Measurements from ENCODE around the gene RNF135. TPM values are rescaled to one million over a fixed set of nuclear protein-coding genes. Genes with fewer than 3 reads are reported as not detected.
"Not testable (repeated sequence)": the region's sequence is repeated elsewhere in the genome, so short reads cannot be mapped to it uniquely, and the experiment has no call there.

The RNF135 gene
- total and polyA plus RNA-seq, 10 donors: 20.1 to 43.6 (median 34.2) TPM

DNA sequence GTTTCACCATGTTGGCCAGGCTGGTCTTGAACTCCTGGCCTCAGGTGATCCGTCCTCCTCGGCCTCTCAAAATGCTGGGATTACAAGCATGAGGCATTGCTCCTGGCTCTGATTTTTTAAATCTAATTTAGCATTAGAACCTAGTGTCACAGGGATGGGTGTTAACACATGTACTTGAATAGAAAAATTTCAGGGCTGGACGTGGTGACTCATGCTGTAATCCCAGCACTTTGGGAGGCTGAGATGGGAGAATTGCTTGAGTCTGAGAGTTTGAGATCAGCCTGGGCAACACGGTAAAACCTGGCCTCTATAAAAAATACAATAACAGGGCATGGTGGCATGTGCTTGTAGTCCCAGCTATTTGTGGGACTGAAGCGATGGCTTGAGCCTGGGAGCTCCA, 6.0 kb upstream of the RNF135 start:
- intact Hi-C loops (cut with DNase I; ENCODE audit: low total_unique reads): loop anchor here (5.0 kb wide), 1 partner anchor 58 kb away; the partner anchor contains the start of gene TEFM
- TF ChIP-seq, protein P1, sequence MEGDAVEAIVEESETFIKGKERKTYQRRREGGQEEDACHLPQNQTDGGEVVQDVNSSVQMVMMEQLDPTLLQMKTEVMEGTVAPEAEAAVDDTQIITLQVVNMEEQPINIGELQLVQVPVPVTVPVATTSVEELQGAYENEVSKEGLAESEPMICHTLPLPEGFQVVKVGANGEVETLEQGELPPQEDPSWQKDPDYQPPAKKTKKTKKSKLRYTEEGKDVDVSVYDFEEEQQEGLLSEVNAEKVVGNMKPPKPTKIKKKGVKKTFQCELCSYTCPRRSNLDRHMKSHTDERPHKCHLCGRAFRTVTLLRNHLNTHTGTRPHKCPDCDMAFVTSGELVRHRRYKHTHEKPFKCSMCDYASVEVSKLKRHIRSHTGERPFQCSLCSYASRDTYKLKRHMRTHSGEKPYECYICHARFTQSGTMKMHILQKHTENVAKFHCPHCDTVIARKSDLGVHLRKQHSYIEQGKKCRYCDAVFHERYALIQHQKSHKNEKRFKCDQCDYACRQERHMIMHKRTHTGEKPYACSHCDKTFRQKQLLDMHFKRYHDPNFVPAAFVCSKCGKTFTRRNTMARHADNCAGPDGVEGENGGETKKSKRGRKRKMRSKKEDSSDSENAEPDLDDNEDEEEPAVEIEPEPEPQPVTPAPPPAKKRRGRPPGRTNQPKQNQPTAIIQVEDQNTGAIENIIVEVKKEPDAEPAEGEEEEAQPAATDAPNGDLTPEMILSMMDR (IDR thresholded peaks at IDR 0.05 in 8 of 11, conservative IDR thresholded peaks at IDR 0.05 in 3 of 11): no peak
- no peak for TF ChIP-seq POLR2A (IDR thresholded peaks at IDR 0.05)
- TF ChIP-seq POLR2AphosphoS5 (IDR thresholded peaks at IDR 0.05): no peak
- no peak overlapping the region for H3K27ac ChIP-seq
- H3K9me3 ChIP-seq: no peaks in the 10 kb centered on the region
- WGBS, 5 donors: 86 to 96% (median 94%) methylated on average over 5 of the region's 5 CpGs
- peaks cover 16 to 54% (median 49%) of the 10 kb centered on the region in 6 donors for H3K4me1 ChIP-seq
- no peaks in the 10 kb centered on the region for H3K36me3 ChIP-seq
- H3K27me3 ChIP-seq (replicated peaks in 1 of 7): no peaks in the 10 kb centered on the region
- H3K4me3 ChIP-seq: no peak overlapping the region
- no peak for DNase-seq

DNA sequence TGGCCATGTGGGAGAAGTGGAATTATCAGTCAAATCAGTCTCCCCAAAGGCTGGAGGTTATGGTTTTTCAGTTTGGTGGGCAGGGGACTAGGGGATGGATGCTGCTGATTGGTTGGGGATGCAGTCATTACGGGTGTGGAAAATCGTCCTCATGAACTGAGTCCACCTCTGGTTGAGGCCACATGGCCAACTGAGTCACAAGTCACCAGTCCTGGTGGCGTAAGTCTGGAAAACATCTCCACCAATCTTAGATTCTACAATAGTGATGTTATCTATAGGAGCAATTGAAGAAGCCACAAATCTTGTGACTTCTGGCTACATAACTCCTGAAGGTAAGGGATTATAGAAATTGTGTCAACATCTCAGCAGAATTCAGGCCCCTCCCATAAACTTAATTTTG, 5.2 kb upstream of the RNF135 start:
- Histone ChIP-seq H3K9me3 (no peaks in the 10 kb centered on the region), H3K36me3 (no peaks in the 10 kb centered on the region), H3K4me1 (peaks cover 16 to 54% (median 48%) of the 10 kb centered on the region in 6 donors), H3K4me3 (no peak overlapping the region), H3K27me3 (replicated peaks in 1 of 7) (no peaks in the 10 kb centered on the region), H3K27ac (no peak overlapping the region)
- no peak for TF ChIP-seq POLR2AphosphoS5 (IDR thresholded peaks at IDR 0.05)
- TF ChIP-seq, protein P1 (IDR thresholded peaks at IDR 0.05 in 8 of 11, conservative IDR thresholded peaks at IDR 0.05 in 3 of 11): no peak
- no peak for TF ChIP-seq POLR2A (IDR thresholded peaks at IDR 0.05)
- WGBS, 5 donors: 85 to 97% (median 94%) methylated on average over 3 of the region's 3 CpGs
- intact Hi-C loops (cut with DNase I; ENCODE audit: low total_unique reads): loop anchor here (5.0 kb wide), 1 partner anchor 58 kb away; the partner anchor contains the start of gene TEFM
- no peak for DNase-seq

DNA sequence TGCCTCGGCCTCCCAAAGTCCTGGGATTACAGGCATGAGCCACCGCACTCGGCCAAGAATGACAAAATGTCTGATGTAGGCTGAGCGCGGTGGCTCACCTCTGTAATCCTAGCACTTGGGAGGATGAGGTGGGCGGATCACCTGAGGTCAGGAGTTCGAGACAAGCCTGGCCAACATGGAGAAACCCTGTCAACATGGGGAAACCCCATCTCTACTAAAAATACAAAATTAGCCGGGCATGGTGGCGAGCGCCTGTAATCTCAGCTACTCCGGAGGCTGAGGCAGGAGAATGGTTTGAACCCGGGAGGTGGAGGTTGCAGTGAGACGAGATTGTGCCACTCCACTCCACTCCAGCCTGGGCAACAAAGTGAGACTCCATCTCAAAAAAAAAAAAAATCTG, 2.9 kb upstream of the RNF135 start:
- Histone ChIP-seq H3K27ac (peak overlapping the region in 7 of 8 donors; percentile 79 to 100 (median 98)), H3K4me3 (peak overlapping the region in 3 of 8 donors; percentile 18 to 51 (median 22)), H3K4me1 (peaks cover 10 to 53% (median 46%) of the 10 kb centered on the region in 6 donors)
- intact Hi-C loops (cut with DNase I; ENCODE audit: low total_unique reads): loop anchor here (5.0 kb wide), 1 partner anchor 61 kb away; the partner anchor contains the start of gene TEFM
- DNase-seq; H3K36me3 ChIP-seq; H3K9me3 ChIP-seq; H3K27me3 ChIP-seq (replicated peaks in 1 of 7): not testable (repeated sequence)
- 69 to 83% (median 81%) methylated on average over 11 to 13 of the region's 13 CpGs for WGBS, 5 donors

DNA sequence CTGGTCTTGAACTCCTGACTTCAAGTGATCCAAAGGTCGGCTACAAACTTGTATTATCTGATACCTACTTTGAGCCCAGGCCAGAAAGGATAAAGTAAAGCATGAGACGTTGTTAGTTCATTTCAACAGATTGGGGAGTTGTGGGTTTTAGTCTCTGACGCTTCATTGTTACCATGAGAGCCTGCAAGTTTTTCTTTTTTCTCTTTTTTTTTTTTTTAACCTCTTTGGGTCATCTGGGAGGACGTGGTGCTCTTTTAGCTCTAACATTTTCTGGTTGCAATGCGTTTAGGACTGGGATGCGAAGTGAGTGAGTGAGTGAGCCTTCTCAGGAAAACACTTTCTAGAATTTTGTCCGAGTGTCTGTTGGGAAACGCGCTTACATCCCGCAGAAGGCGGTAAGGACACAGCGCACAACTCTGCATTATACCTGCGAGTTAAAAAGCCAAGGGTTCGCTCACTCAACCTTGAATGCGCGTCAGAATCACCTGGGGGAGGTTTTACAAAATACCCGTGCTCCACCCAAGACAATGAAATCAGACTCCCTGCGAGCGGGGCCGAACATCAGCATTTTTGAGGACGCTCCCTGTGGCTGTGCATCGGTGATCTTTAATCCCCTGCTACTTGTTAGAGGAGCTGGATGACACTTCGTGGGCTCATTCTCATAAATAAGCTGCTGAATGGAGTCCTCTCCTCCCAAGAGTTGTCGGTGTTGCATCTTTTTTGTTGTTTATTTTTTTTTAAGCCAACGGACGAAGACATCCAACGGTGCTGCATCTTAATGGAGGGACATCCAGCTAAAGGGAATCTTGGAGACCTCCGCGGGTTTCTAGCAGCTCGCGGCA, 629 bp upstream of the RNF135 start:
- 9 to 16% (median 12%) methylated on average over 30 to 31 of the region's 31 CpGs for WGBS, 5 donors
- H3K27ac ChIP-seq: peak overlapping the region; percentile 94 to 100 (median 98)
- DNase-seq: no peak
- H3K27me3 ChIP-seq (replicated peaks in 1 of 7): no peaks in the 10 kb centered on the region
- peaks cover 0 to 8% (median 0%) of the 10 kb centered on the region in 6 donors for H3K36me3 ChIP-seq
- intact Hi-C loops (cut with DNase I; ENCODE audit: low total_unique reads): loop anchor here (5.0 kb wide), 1 partner anchor 63 kb away; the partner anchor contains the start of gene TEFM
- TF ChIP-seq POLR2AphosphoS5 (IDR thresholded peaks at IDR 0.05) (no peak), POLR2A (IDR thresholded peaks at IDR 0.05) (peak in 1 of 3 donors; percentile 28)
- TF ChIP-seq, protein P1 (IDR thresholded peaks at IDR 0.05 in 8 of 11, conservative IDR thresholded peaks at IDR 0.05 in 3 of 11): no peak
- H3K9me3 ChIP-seq: no peaks in the 10 kb centered on the region
- peak overlapping the region; percentile 53 to 79 (median 66) for H3K4me3 ChIP-seq
- H3K4me1 ChIP-seq: peaks cover 13 to 76% (median 58%) of the 10 kb centered on the region in 6 donors
